NK-92 (cell line): Measurements from ENCODE around the gene CERS6.
"Not testable (repeated sequence)": the region's sequence is repeated elsewhere in the genome, so short reads cannot be mapped to it uniquely, and the experiment has no call there.

Experiments used
- DNase-seq: peaks from one replicate; lab custom pipeline; 2025; ENCODE audit not compliant: unreplicated experiment; lab: John Stamatoyannopoulos, UW

The CERS6 gene

GRCh38 chr2:168455645-168456520, at the start of gene CERS6:
TSS of gene CERS6 (plus strand) at chr2:168456272. CDS start at chr2:168456449, 177 bp downstream.
- DNase-seq: no peak

GRCh38 chr2:168412301-168412700, 43.8 kb upstream of the CERS6 start:
- DNase-seq: not testable (repeated sequence)

GRCh38 chr2:168413101-168413500, 43.0 kb upstream of the CERS6 start:
- not testable (repeated sequence) for DNase-seq

DNA sequence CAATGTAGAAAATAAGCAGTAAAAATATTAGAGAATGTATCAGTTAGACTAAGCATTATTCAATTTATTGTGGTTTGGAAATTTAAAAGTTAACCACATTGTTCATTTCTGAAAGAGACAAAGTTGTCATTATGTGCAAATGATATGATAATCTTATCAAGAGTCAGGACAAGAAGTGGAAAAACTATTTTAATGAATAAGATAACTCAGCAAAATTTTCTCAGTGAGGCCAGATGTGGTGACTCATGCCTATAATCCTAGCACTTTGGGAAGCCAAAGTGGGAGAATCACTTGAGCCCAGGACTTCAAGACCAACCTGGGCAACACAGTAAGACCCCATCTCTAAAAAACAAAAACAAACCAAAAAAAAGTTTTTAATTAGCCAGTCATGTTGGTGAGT, 39.5 kb upstream of the CERS6 start:
- DNase-seq: no peak

DNA sequence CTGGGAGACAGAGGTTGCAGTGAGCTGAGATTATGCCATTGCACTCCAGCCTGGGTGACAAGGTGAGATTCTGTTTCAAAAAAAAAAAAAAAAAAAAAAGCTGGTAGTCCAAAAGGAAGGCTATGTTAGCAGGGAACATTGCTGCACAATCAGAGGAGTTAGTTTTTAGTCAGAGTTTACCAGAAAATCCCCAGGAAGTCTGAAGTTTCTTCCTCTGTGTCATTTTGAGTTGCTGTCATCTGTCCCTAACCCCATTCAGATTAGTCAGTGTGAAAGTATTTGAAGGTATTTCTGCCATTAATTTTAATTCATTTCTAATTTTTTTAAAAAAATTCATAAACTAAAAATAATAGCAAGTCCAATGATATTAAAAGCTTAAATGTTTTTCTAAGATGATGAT, 33.5 kb upstream of the CERS6 start:
- DNase-seq: no peak

DNA sequence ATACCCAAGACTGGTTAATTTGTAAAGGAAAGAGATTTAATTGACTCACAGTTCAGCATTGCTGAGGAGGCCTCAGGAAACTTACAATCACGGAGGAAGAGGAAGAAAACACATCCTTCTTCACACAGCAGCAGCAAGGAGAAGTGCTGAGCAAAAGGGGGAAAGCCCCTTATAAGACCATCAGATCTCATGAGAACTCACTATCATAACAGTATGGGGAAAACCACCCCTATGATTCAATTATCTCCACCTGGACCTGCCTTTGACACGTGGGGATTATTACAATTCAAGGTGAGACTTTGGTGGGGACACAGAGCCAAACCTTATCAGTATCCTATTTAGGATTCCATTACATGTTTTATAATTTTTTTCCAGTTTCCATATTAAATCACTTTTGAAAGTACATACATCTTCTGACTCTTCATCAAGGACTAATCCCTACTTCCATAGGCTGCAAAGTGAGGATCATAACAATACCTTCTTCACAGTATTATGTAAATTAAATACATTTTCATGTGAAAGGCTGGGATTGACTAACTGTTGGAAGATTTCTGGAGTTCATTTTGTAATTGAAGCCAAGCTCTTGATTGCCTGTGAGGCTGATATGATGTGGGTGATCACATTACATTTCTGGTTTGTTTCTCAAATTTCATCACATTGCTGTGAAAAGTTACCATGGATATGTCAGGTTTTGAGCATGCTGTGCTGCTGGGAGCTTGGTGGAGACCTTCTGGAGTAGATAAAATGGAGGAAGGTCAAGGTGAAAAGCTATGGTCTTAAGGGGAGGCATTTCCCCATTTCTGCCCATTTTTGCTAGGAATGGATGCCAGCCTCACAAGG, 31.7 kb upstream of the CERS6 start:
- DNase-seq: no peak

DNA sequence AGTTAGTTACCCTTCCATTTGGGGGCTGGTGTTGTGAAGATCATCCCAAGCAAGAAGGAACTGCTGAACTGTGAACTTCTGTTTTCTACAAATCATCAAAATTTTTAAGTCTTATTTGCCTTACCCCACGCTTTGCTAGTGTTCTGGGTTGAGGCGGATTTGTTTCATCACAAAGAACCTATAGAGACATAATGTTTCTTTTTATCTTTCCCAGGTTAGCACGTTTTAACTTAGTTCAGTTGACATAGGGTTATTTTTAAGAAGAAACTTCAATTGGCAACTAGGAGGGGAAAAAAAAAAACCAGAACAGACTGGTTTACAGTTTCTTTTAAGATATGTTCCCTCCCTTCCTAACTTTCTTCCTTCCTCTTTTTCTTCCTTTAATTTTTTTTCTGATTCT, 31.1 kb upstream of the CERS6 start:
- DNase-seq: no peak

DNA sequence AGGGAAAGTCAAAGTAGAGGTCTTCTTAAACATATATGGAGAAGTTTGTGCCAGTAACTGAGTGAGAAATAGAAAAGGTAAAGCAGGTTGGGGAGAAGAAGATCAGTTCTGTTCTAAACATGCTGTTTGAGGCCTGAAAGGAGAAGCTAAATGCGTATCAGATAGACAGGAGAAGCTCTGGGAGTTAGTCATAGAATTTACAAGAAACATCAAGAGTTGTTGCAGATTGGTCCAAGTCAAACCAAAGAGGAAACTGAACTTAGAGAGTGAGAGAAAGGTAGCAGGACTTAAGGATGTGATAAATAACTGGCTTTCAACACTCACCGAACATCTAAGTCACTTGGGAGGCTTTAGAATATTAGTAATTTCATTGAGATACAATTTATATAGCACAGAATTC, 29.2 kb upstream of the CERS6 start:
- no peak for DNase-seq

DNA sequence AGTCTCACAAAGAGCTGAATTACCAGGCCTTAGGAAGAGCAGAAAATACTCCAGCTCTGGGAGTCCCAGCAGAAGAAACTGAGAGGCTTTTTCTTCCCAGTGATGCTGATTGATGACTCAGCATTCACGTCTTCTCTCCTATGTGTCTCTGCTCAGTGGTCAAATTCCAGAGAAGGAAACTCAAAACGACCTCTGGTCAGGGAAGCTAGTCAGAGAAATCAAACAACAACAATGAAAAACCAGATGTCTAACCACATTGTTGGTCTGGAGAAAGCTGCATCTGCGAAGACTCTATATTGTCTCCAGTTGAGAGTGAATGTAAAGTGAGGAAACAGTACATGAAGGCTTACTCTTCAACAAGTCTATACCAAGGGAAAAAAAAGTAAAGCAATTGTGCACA, 28.6 kb upstream of the CERS6 start:
- no peak for DNase-seq

- DNase-seq: no peak
Observed at GRCh38 chr2:168428431-168428830, 27.6 kb upstream of the CERS6 start.

- DNase-seq: no peak
Observed at GRCh38 chr2:168429988-168430387, 26.1 kb upstream of the CERS6 start.

DNA sequence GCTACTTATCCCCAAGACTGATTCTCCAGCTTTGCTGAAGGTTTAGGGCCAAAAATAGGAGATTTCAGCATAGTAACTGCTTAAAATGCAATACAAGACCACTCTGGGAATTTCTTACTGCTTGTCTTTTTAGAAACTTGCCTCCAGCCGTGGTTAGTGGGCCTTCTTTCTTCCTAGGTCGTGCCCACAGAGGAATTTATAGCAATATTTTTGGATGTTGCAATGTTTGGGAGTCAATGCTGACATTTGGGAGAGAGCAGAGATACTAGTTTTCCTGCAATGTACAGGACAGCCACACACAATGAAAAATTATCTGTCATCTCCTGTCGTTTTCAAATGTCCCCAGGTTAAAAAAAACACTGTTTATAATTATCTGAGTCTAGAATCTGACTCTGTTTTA, 25.6 kb upstream of the CERS6 start:
- DNase-seq: no peak

- DNase-seq: no peak
Observed at GRCh38 chr2:168431301-168432024, 24.6 kb upstream of the CERS6 start.

- DNase-seq: no peak
Observed at GRCh38 chr2:168432100-168432499, 24.0 kb upstream of the CERS6 start.

GRCh38 chr2:168432565-168433186, 23.4 kb upstream of the CERS6 start:
- DNase-seq: no peak

- no peak for DNase-seq
Observed at GRCh38 chr2:168433527-168433926, 22.5 kb upstream of the CERS6 start.

DNA sequence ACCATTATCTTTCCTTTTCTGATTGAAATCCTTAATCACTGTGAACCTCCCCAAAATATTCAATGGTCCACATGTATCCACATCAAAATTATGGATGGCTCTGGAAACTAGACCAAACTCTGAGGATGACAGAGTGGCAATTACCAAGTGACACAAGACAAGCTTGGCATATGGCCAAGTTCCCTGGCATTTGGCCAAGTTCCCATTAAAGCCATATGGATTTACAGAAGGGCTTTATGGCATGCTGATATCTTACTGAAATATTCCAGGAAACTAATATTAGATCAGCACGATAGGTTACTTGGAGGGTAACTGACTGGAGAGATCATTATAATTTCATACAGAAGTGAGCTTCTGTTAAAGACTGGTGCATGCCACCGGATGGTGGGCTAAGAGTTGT, 21.9 kb upstream of the CERS6 start:
- no peak for DNase-seq

DNA sequence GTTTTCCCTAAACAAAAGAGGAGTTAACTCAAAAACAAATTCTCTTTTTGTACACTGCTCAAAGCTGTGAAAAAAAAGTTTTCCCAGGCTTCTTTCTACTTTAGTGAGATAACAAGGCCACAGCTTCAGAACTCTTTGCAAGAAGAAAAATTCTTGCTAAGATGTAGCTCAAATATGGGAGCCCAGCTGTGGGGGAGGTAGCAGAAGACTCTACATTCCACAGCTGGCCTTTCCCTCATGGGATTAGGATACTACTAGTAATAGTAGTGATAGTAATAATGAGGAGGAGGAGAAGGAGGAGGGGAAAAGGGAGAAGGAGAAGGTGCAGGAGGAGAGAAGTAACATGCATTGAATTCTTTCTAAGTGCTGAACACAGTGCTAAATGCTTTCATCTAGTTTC, 19.2 kb upstream of the CERS6 start:
- no peak for DNase-seq

DNA sequence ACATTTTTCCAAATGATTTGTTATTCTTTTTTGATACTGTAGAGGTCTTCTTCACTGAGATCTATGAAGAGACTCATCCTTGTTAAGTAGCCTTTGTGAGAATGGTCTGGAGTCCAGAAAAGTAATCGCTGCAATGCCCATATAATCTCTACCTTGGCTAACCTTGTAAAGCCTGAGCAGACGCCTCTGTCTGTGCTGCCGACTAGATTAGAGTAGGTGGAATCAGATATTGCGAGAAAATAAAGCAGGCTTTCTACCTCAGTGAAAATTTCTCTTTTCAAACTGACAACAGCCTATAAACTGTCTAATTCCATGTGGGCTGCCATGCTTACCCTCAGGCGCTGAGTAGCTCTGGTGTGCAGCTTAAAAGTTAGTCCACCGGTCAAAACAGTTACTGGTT, 17.5 kb upstream of the CERS6 start:
- DNase-seq: no peak

DNA sequence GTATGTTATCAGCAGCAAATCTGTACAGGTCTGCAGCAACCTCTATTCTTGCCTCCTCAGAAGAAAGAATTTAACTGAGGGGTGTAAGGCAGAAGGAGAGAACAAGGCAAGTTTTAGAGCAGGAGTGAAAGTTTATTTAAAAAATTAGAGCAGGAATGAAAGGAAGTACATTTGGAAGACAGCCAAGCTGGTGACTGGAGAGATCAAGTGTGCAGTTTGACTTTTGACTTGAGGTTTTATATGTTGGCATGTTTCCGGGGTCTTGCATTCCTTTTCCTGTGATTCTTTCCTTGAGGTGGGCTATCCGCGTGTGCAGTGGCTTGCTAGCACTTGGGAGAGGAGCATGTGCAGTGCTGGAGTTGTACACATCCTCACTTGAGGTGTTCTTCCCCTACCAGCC, 16.5 kb upstream of the CERS6 start:
- no peak for DNase-seq
